ENCODE measurements around the gene AQP12A.
"Not testable (repeated sequence)": the region's sequence is repeated elsewhere in the genome, so short reads cannot be mapped to it uniquely, and the experiment has no call there.

AQP12A gene

GRCh38 chr2:240691631-240692420 is at the start of gene AQP12A:
Gene AQP12A, plus strand, starts transcription at chr2:240691866. Its CDS starts 48 bp downstream, at chr2:240691914.
- not testable (repeated sequence) for DNase-seq (ENCODE audit: low spot score)

- DNase-seq (ENCODE audit: low spot score) = no peak
Observed at GRCh38 chr2:240642061-240642805, 49.4 kb upstream of the AQP12A start.

- no peak for DNase-seq (ENCODE audit: low spot score)
Observed at GRCh38 chr2:240642806-240643092, 48.9 kb upstream of the AQP12A start.

GRCh38 chr2:240643093-240643810 is 48.4 kb upstream of the AQP12A start:
- no peak for DNase-seq (ENCODE audit: low spot score)

GRCh38 chr2:240643811-240644150 is 47.9 kb upstream of the AQP12A start:
- no peak for DNase-seq (ENCODE audit: low spot score)

- no peak for DNase-seq (ENCODE audit: low spot score)
Observed at GRCh38 chr2:240644171-240644651, 47.5 kb upstream of the AQP12A start.

GRCh38 chr2:240644859-240645301 is 46.8 kb upstream of the AQP12A start:
- no peak for DNase-seq (ENCODE audit: low spot score)

GRCh38 chr2:240645346-240645745 is 46.3 kb upstream of the AQP12A start:
- DNase-seq (ENCODE audit: low spot score) = no peak

GRCh38 chr2:240645801-240646175 is 45.9 kb upstream of the AQP12A start:
- no peak for DNase-seq (ENCODE audit: low spot score)

GRCh38 chr2:240646176-240646899 is 45.3 kb upstream of the AQP12A start:
- no peak for DNase-seq (ENCODE audit: low spot score)

- DNase-seq (ENCODE audit: low spot score) = no peak
Observed at GRCh38 chr2:240646900-240647502, 44.7 kb upstream of the AQP12A start.

GRCh38 chr2:240647503-240648154 is 44.0 kb upstream of the AQP12A start:
- DNase-seq (ENCODE audit: low spot score) = no peak

- DNase-seq (ENCODE audit: low spot score) = no peak
Observed at GRCh38 chr2:240648155-240648649, 43.5 kb upstream of the AQP12A start.

GRCh38 chr2:240648650-240649275 is 42.9 kb upstream of the AQP12A start:
- DNase-seq (ENCODE audit: low spot score) = no peak

GRCh38 chr2:240649331-240649730 is 42.3 kb upstream of the AQP12A start:
- DNase-seq (ENCODE audit: low spot score) = no peak

GRCh38 chr2:240650254-240650965 is 41.3 kb upstream of the AQP12A start:
- DNase-seq (ENCODE audit: low spot score) = no peak

GRCh38 chr2:240651185-240651584 is 40.5 kb upstream of the AQP12A start:
- DNase-seq (ENCODE audit: low spot score) = no peak

GRCh38 chr2:240655931-240656886 is 35.5 kb upstream of the AQP12A start:
- no peak for DNase-seq (ENCODE audit: low spot score)

GRCh38 chr2:240659883-240660282 is 31.8 kb upstream of the AQP12A start:
- not testable (repeated sequence) for DNase-seq (ENCODE audit: low spot score)

Data from globus pallidus (tissue), 1 donor.